ENCODE measurements around the gene ANKS1B. TPM values are rescaled to one million over a fixed set of nuclear protein-coding genes. Genes with fewer than 3 reads are reported as not detected.

ANKS1B gene
- total RNA-seq, 1 experiment from 2014 or later, result 0.54 TPM

DNA sequence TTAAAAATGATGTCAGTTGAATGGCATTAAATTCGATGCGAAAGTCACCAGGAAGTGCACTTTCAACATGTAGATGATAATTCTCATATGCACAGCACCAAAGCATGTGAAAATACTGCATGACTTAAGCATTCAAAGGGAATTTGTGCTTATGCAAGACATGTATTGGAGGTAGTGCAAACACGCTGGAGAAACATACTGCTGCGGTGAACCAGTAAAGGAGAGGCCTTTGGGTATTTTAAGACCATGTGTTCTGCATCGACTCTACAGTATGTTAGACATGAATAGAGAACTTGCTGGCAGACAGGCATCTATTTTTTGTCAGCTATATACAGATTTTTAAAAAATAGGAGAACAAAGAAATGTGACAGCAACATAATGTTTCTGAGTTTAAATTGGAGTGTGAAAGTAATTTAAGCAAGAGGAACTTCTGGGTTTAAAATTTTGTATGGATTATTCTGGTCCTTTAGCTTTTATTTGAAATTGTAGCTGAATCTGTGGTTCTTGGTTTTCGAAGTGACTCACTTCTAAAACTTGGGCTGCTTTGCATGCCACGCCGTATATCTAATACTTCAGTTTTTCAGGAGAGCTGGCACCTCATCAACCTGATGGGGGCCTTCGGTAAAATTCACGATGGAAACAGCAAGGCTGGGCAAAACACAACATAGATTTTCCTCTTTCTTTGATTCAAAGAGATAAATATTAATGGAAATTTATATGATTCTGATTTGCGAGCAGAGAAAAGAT is 930.9 kb downstream of the ANKS1B start:
- Histone ChIP-seq H3K9ac (ENCODE audit: low read length) (no peak overlapping the region), H2AFZ (ENCODE audit: low read depth, low read length, poor library complexity, severe bottlenecking) (no peak overlapping the region), H3K79me2 (ENCODE audit: insufficient read depth, low read length) (no peaks in the 10 kb centered on the region), H3K27ac (ENCODE audit: low read depth, low read length) (no peak overlapping the region), H3K9me2 (ENCODE audit: insufficient read depth) (no peaks in the 10 kb centered on the region), H3K4me3 (replicated peaks in 1 of 2; ENCODE audit: low read depth in 1 of 2, low read length in 2 of 2) (no peak overlapping the region), H3K4me2 (ENCODE audit: low read length) (no peak overlapping the region), H3K36me3 (ENCODE audit: control insufficient read depth in 1 of 2, insufficient read depth in 2 of 2, low read length in 2 of 2) (no peaks in the 10 kb centered on the region), H3K27me3 (ENCODE audit: insufficient read depth, low read length) (peaks cover 16% of the 10 kb centered on the region; the same call in 1 of the 2 replicates), H3K4me1 (ENCODE audit: control insufficient read depth in 1 of 2, insufficient read depth in 2 of 2, low read length in 2 of 2) (no peaks in the 10 kb centered on the region), H3K9me3 (ENCODE audit: control insufficient read depth in 1 of 2, insufficient read depth in 1 of 2, low read depth in 1 of 2, low read length in 2 of 2) (no peaks in the 10 kb centered on the region), H4K20me1 (ENCODE audit: insufficient read depth) (no peaks in the 10 kb centered on the region; the same call in 1 of the 2 replicates)
- no peak for TF ChIP-seq POLR2AphosphoS5 (IDR thresholded peaks at IDR 0.05; ENCODE audit: low read depth, low read length)
- TF ChIP-seq EZH2phosphoT487 (IDR thresholded peaks at IDR 0.05; ENCODE audit: borderline replicate concordance), result no peak
- no peak for TF ChIP-seq RAD21 (IDR thresholded peaks at IDR 0.05; ENCODE audit: low read depth)
- TF ChIP-seq SIN3A (IDR thresholded peaks at IDR 0.05; ENCODE audit: low read depth), result no peak
- no peak for TF ChIP-seq SRF (IDR thresholded peaks at IDR 0.05; ENCODE audit: low read depth)
- TF ChIP-seq, protein P1, sequence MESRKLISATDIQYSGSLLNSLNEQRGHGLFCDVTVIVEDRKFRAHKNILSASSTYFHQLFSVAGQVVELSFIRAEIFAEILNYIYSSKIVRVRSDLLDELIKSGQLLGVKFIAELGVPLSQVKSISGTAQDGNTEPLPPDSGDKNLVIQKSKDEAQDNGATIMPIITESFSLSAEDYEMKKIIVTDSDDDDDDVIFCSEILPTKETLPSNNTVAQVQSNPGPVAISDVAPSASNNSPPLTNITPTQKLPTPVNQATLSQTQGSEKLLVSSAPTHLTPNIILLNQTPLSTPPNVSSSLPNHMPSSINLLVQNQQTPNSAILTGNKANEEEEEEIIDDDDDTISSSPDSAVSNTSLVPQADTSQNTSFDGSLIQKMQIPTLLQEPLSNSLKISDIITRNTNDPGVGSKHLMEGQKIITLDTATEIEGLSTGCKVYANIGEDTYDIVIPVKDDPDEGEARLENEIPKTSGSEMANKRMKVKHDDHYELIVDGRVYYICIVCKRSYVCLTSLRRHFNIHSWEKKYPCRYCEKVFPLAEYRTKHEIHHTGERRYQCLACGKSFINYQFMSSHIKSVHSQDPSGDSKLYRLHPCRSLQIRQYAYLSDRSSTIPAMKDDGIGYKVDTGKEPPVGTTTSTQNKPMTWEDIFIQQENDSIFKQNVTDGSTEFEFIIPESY (IDR thresholded peaks at IDR 0.05; ENCODE audit: extremely low read depth, insufficient replicate concordance, low read length), result no peak
- TF ChIP-seq, protein P2, sequence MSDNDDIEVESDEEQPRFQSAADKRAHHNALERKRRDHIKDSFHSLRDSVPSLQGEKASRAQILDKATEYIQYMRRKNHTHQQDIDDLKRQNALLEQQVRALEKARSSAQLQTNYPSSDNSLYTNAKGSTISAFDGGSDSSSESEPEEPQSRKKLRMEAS (IDR thresholded peaks at IDR 0.05), result no peak
- TF ChIP-seq, protein P3, sequence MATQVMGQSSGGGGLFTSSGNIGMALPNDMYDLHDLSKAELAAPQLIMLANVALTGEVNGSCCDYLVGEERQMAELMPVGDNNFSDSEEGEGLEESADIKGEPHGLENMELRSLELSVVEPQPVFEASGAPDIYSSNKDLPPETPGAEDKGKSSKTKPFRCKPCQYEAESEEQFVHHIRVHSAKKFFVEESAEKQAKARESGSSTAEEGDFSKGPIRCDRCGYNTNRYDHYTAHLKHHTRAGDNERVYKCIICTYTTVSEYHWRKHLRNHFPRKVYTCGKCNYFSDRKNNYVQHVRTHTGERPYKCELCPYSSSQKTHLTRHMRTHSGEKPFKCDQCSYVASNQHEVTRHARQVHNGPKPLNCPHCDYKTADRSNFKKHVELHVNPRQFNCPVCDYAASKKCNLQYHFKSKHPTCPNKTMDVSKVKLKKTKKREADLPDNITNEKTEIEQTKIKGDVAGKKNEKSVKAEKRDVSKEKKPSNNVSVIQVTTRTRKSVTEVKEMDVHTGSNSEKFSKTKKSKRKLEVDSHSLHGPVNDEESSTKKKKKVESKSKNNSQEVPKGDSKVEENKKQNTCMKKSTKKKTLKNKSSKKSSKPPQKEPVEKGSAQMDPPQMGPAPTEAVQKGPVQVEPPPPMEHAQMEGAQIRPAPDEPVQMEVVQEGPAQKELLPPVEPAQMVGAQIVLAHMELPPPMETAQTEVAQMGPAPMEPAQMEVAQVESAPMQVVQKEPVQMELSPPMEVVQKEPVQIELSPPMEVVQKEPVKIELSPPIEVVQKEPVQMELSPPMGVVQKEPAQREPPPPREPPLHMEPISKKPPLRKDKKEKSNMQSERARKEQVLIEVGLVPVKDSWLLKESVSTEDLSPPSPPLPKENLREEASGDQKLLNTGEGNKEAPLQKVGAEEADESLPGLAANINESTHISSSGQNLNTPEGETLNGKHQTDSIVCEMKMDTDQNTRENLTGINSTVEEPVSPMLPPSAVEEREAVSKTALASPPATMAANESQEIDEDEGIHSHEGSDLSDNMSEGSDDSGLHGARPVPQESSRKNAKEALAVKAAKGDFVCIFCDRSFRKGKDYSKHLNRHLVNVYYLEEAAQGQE (IDR thresholded peaks at IDR 0.05; ENCODE audit: low read depth), result no peak
- TF ChIP-seq, protein P4, sequence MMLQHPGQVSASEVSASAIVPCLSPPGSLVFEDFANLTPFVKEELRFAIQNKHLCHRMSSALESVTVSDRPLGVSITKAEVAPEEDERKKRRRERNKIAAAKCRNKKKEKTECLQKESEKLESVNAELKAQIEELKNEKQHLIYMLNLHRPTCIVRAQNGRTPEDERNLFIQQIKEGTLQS (IDR thresholded peaks at IDR 0.05), result no peak
- no peak for TF ChIP-seq CEBPB (IDR thresholded peaks at IDR 0.05; ENCODE audit: low read depth)
- no peak for TF ChIP-seq YY1 (IDR thresholded peaks at IDR 0.05; ENCODE audit: extremely low read depth, insufficient replicate concordance, low read depth, low read length)
- TF ChIP-seq, protein P5, sequence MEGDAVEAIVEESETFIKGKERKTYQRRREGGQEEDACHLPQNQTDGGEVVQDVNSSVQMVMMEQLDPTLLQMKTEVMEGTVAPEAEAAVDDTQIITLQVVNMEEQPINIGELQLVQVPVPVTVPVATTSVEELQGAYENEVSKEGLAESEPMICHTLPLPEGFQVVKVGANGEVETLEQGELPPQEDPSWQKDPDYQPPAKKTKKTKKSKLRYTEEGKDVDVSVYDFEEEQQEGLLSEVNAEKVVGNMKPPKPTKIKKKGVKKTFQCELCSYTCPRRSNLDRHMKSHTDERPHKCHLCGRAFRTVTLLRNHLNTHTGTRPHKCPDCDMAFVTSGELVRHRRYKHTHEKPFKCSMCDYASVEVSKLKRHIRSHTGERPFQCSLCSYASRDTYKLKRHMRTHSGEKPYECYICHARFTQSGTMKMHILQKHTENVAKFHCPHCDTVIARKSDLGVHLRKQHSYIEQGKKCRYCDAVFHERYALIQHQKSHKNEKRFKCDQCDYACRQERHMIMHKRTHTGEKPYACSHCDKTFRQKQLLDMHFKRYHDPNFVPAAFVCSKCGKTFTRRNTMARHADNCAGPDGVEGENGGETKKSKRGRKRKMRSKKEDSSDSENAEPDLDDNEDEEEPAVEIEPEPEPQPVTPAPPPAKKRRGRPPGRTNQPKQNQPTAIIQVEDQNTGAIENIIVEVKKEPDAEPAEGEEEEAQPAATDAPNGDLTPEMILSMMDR (IDR thresholded peaks at IDR 0.05 in 2 of 3, conservative IDR thresholded peaks at IDR 0.05 in 1 of 3; ENCODE audit: borderline replicate concordance in 1 of 3, insufficient read depth in 1 of 3, low read depth in 2 of 3, low read length in 2 of 3), result no peak
- no peak for TF ChIP-seq ZFX (IDR thresholded peaks at IDR 0.05)
- ChIA-PET CTCF (interaction anchor here (1.0 to 2.2 kb wide), 2 partner anchors 10 to 605 kb away, joined by 3 to 9 read pairs; no protein-coding TSS in a partner anchor), RAD21 (ENCODE audit: low non-redundant PET in 1 of 2, low total read pairs in 2 of 2, uncharacterized antibody in 2 of 2, unreplicated experiment in 2 of 2) (no interaction called here), POLR2A (no interaction called here)
- BruUV-seq (replicated peaks), result no TSS peak
- ATAC-seq (no peak), DNase-seq (ENCODE audit: low read depth, low spot score) (no peak)
- intact Hi-C loops (cut with micrococcal nuclease), result no loop called here

Data from HCT116 (cell line).